Stimulated activated CD8-positive, alpha-beta memory T cell treated with anti-CD3 and anti-CD28 coated beads, Interleukin-7, amount 100 ng/mL, for 4 hours (primary cell): ENCODE data around the gene KIRREL1.

Source experiments
- DNase-seq, 2 donors: peaks; one replicate each; pipeline ENCODE4 v3.0.0-alpha.2; 2020; ENCODE audit warnings: low read depth in 2 of 2

The KIRREL1 gene

GRCh38 chr1:158071138-158071537 is 77.7 kb downstream of the KIRREL1 start:
- no peak for DNase-seq

- DNase-seq: no peak
These were observed 81.6 kb downstream of the KIRREL1 start for GRCh38 chr1:158075078-158075477.

- no peak for DNase-seq
These were observed 83.0 kb downstream of the KIRREL1 start for GRCh38 chr1:158076441-158076840.

- no peak for DNase-seq
These were observed 84.2 kb downstream of the KIRREL1 start for GRCh38 chr1:158077411-158078256.

GRCh38 chr1:158078569-158079080 is 85.2 kb downstream of the KIRREL1 start:
- no peak for DNase-seq

GRCh38 chr1:158080066-158080465 is 86.6 kb downstream of the KIRREL1 start:
- no peak for DNase-seq

- no peak for DNase-seq
These were observed 90.9 kb downstream of the KIRREL1 start for GRCh38 chr1:158084336-158084735.

- DNase-seq: no peak
These were observed 91.3 kb downstream of the KIRREL1 start for GRCh38 chr1:158084747-158085146.

- no peak for DNase-seq
These were observed 94.0 kb downstream of the KIRREL1 start for GRCh38 chr1:158087320-158087927.

- DNase-seq: no peak
These were observed 96.0 kb downstream of the KIRREL1 start for GRCh38 chr1:158089476-158089875.

- DNase-seq: no peak
These were observed 96.6 kb downstream of the KIRREL1 start for GRCh38 chr1:158089925-158090637.

- no peak for DNase-seq
These were observed 99.9 kb downstream of the KIRREL1 start for GRCh38 chr1:158093376-158093775.

- DNase-seq: no peak
These were observed 101.1 kb downstream of the KIRREL1 start for GRCh38 chr1:158094571-158094970.

- DNase-seq: no peak
These were observed 102.4 kb downstream of the KIRREL1 start for GRCh38 chr1:158095737-158096335.

- DNase-seq: no peak
These were observed 104.8 kb downstream of the KIRREL1 start for GRCh38 chr1:158098256-158098655.

- no peak for DNase-seq
These were observed 105.7 kb downstream of the KIRREL1 start for GRCh38 chr1:158099185-158099584.

- no peak for DNase-seq
These were observed 107.1 kb downstream of the KIRREL1 start for GRCh38 chr1:158100498-158100897.

GRCh38 chr1:158101455-158101854 is 108.0 kb downstream of the KIRREL1 start:
- no peak for DNase-seq

- DNase-seq: no peak
These were observed 108.5 kb downstream of the KIRREL1 start for GRCh38 chr1:158101927-158102326.

GRCh38 chr1:158102881-158103674 is 109.6 kb downstream of the KIRREL1 start:
- no peak for DNase-seq

- DNase-seq: no peak
These were observed 110.5 kb downstream of the KIRREL1 start for GRCh38 chr1:158103861-158104522.
